Measurements from ENCODE around the gene PLCB2. TPM values are rescaled to one million over a fixed set of nuclear protein-coding genes. Genes with fewer than 3 reads are reported as not detected.

PLCB2 gene
- total and polyA plus RNA-seq, 5 experiments from 2014 or later = 14.5 to 166 (median 23.0) TPM

DNA sequence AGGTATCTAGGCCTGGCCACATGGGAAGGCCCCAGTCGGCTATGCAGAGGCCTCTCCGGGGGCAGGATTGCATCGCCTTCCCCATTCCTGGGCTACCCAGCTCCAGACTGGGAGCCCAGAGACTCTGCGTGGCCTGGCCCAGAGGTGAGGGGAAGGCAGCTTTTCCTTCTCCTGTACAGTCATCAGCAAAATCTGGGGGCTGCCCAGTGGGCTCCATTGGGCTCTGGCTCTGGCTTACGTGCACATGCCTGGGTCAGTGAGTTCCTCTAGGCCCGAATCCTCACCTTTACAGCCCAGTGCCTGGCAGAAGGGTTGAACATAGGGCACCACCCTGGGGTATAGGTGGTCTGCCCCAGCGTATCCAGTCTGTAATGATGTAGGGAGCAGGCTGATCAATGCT is 20.9 kb downstream of the PLCB2 start:
- H3K9me3 Mint-ChIP-seq = no peaks in the 10 kb centered on the region
- ATAC-seq (no peak), DNase-seq (no peak)
- no peak overlapping the region for H3K27ac Mint-ChIP-seq
- H3K4me1 Mint-ChIP-seq = peaks cover 0 to 5% (median 2%) of the 10 kb centered on the region in 4 donors
- no peaks in the 10 kb centered on the region for H3K27me3 Mint-ChIP-seq
- no peak overlapping the region for H3K4me3 Mint-ChIP-seq
- POLR2A ChIA-PET = interaction anchor here (1.0 kb wide), 1 partner anchor 21 kb away, joined by 3 read pairs; the partner anchor contains the start of gene PLCB2
- peaks cover 0 to 26% (median 0%) of the 10 kb centered on the region in 3 donors for H3K36me3 Mint-ChIP-seq

DNA sequence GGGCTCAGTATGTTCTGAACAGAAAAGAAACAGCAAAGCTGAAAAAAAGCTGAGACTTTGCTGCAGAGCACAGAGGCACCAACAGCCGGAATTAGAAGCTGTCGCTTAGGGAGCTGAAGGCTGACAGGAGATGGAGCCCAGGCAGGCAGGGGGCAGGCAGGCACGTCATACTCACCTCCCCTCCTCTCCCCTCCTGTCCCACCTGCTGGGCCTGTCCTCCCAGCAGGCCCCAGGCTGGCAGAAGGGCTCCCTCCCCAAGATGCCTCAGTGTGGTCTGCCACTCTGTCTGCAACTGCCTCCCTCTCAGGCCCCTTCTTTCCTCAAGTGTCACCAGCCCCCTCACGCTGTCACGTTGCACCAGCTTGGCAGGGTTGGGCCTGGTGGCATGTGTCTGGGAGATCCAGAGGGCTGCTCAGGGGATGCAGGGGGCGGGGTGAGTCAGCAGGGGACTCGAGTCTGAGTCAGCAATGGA is 21.6 kb downstream of the PLCB2 start:
- H3K4me1 Mint-ChIP-seq = peaks cover 0 to 5% (median 2%) of the 10 kb centered on the region in 4 donors
- peaks cover 0 to 26% (median 0%) of the 10 kb centered on the region in 3 donors for H3K36me3 Mint-ChIP-seq
- peaks cover 0 to 4% (median 0%) of the 10 kb centered on the region in 5 donors for H3K27me3 Mint-ChIP-seq
- no peak for DNase-seq
- H3K4me3 Mint-ChIP-seq = no peak overlapping the region
- ATAC-seq = no peak
- H3K27ac Mint-ChIP-seq = peak overlapping the region in 5 of 10 donors; percentile 28 to 74 (median 50)
- H3K9me3 Mint-ChIP-seq = no peaks in the 10 kb centered on the region
- POLR2A ChIA-PET = interaction anchor here (1.1 kb wide), 1 partner anchor 35 kb away, joined by 3 read pairs; no protein-coding TSS in a partner anchor

DNA sequence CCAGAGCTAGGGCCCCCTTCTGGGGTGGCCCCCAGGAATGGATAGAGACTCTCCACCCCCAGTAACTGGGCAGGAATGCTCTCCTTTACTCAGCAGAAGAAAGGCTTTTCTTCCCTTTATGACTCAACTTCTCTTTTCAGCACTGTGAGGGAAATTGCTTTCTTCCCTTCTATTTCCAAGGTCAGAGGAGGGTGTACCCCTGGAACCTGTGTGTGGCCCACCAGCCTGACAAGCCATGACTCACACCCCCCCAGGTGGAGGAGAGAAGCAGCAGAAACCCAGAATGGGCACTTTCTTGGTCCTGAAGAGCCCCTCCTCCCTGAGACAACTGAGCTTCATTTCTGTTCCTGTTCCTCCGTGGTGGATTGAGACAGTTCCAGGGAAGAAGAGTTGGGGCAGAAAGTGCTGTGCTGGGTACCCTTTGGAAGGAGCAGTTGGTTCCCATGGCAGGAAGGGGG is 22.2 kb downstream of the PLCB2 start:
- H3K9me3 Mint-ChIP-seq = no peaks in the 10 kb centered on the region
- peaks cover 0 to 9% (median under 1%) of the 10 kb centered on the region in 5 donors for H3K27me3 Mint-ChIP-seq
- peaks cover 0 to 8% (median 2%) of the 10 kb centered on the region in 4 donors for H3K4me1 Mint-ChIP-seq
- H3K27ac Mint-ChIP-seq = peak overlapping the region in 6 of 10 donors; percentile 28 to 74 (median 53)
- ATAC-seq = no peak
- peaks cover 0 to 26% (median 0%) of the 10 kb centered on the region in 3 donors for H3K36me3 Mint-ChIP-seq
- no peak overlapping the region for H3K4me3 Mint-ChIP-seq
- DNase-seq = no peak
- POLR2A ChIA-PET = interaction anchor here (1.1 kb wide), 1 partner anchor 35 kb away, joined by 3 read pairs; no protein-coding TSS in a partner anchor

DNA sequence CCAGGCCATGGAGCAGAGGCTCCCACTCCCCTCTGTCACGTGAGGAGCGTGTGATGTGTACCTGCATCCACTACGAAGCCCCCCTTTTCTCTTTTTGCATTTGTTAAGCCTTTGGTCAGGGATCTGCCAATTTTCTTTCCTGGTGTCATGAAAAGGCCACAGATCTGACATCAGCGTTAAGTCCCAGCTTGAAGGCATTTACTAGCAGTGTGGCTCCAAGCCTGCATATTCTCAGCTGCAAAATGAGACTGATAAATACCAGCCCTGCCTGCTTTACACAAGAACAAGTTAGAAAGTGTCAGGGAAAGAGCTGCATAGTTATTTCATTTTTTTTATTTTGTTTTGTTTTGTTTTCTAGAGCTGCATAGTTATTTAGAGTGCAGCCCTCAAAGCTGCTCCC is 22.6 kb downstream of the PLCB2 start:
- Mint-ChIP-seq H3K36me3 (peaks cover 0 to 21% (median 0%) of the 10 kb centered on the region in 3 donors), H3K4me3 (peak overlapping the region in 4 of 10 donors; percentile 22 to 34 (median 28)), H3K27ac (peak overlapping the region in 3 of 10 donors; percentile 24 to 74 (median 74)), H3K4me1 (peaks cover 0 to 11% (median 2%) of the 10 kb centered on the region in 4 donors), H3K9me3 (no peaks in the 10 kb centered on the region), H3K27me3 (peaks cover 2 to 13% (median 4%) of the 10 kb centered on the region in 5 donors)
- POLR2A ChIA-PET = interaction anchor here (1.1 to 3.8 kb wide), 2 partner anchors 23 to 35 kb away, joined by 3 to 38 read pairs; partner anchors contain the start of gene PLCB2
- no peak for DNase-seq
- ATAC-seq = no peak

DNA sequence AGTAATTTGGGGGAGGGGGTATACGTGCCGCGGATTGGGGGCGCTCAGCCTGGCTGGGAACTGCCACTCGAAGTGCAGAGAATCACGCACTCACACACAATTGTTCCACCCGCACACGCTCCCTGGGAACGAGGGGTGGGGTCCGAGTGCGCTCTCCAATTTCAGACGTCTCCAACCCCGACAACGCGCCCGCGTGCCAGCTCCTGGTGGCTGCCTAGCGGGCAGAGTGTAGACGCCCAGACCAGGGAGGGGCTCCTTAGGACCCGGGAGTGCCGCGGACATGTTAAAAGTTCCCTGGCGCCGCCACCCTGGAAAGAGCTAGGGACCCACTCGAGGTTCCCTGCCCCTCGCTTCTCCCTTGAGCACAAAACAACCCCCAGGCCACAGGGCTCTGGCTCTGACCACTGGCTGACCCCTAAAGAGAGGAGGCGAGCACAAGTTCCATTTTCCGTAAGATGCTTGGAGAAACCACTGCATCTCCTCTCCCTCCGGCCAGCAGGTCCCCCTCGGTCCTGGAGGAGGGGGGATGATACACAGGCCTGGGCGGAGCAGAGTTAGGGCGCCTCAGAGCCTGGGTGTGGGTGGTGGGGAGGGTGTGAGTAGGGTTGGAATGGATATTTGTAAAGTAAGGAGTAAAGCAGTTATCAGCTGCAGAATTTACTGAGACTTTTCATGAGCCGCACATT is 24.0 kb downstream of the PLCB2 start:
- Mint-ChIP-seq H3K27me3 (peaks cover 3 to 23% (median 8%) of the 10 kb centered on the region in 5 donors), H3K36me3 (peaks cover 0 to 11% (median 0%) of the 10 kb centered on the region in 3 donors), H3K27ac (peak overlapping the region in 1 of 10 donors; percentile 15), H3K9me3 (no peaks in the 10 kb centered on the region), H3K4me3 (peak overlapping the region in 7 of 10 donors; percentile 4 to 81 (median 47)), H3K4me1 (peaks cover 0 to 17% (median 6%) of the 10 kb centered on the region in 4 donors)
- no peak for DNase-seq
- no peak for ATAC-seq
- POLR2A ChIA-PET = interaction anchor here (1.3 to 3.8 kb wide), 2 partner anchors 24 to 54 kb away, joined by 3 to 38 read pairs; partner anchors contain the start of gene PLCB2

DNA sequence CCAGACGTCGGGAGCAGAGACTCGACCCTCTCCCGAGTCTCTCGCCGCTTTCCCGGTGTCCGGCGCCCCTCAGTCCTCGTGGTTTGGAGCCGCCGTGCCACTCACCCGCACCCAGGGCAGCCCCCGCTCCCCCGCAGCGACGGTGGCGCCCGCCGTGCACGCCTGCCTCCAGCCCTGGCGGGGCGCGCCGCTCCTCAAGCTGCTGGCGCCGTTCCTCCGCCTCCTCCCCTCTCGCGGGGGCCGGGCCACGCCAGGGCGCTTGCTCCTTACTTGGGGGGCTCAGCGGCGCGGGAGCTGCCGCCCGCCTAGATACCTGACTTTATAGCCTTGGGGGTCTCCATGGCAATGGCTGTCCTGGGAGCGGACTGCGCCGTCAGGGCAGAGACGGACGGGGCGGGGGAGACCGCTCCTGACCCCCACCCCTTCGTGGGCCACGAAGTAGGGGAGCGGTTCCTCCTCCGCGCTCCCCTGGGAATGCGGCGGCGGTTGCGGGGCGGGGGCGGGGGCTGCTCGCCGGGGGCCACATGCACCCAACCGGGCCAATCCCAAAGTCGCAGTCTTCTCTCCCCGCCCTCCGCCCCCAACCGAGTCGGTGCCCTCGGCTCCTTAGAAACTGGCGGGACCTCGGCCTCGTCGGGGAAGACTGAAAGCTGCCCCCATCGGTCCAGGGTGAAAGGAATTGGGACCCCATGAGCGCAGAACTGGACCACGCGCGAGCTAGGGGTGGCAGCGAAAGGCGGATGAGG is 24.7 kb downstream of the PLCB2 start, which contains the start of gene ANKRD63:
Gene ANKRD63, minus strand, starts transcription at position 196 of the 746 bp plus-strand sequence. CDS start 478 bp downstream, outside the sequence.
- ATAC-seq = peak; percentile 79 to 80
- POLR2A ChIA-PET = interaction anchor here (0.7 to 3.8 kb wide), 3 partner anchors 25 to 168 kb away, joined by 3 to 38 read pairs (median 3); partner anchors contain the start of gene PLCB2
- H3K4me3 Mint-ChIP-seq = peak within 1 kb of the TSS; percentile 59 to 82 (median 74)
- peak within 1 kb of the TSS in 3 of 10 donors; percentile 15 to 56 (median 27) for H3K27ac Mint-ChIP-seq
- peaks cover 0 to 21% (median 6%) of the 10 kb centered on the region in 4 donors for H3K4me1 Mint-ChIP-seq
- H3K36me3 Mint-ChIP-seq = peaks cover 0 to 8% (median 0%) of the 10 kb centered on the region in 3 donors
- peak in 8 of 10 donors; percentile 27 to 51 (median 46) for DNase-seq
- H3K9me3 Mint-ChIP-seq = no peaks in the 10 kb centered on the region
- H3K27me3 Mint-ChIP-seq = peaks cover 5 to 30% (median 14%) of the 10 kb centered on the region in 5 donors

DNA sequence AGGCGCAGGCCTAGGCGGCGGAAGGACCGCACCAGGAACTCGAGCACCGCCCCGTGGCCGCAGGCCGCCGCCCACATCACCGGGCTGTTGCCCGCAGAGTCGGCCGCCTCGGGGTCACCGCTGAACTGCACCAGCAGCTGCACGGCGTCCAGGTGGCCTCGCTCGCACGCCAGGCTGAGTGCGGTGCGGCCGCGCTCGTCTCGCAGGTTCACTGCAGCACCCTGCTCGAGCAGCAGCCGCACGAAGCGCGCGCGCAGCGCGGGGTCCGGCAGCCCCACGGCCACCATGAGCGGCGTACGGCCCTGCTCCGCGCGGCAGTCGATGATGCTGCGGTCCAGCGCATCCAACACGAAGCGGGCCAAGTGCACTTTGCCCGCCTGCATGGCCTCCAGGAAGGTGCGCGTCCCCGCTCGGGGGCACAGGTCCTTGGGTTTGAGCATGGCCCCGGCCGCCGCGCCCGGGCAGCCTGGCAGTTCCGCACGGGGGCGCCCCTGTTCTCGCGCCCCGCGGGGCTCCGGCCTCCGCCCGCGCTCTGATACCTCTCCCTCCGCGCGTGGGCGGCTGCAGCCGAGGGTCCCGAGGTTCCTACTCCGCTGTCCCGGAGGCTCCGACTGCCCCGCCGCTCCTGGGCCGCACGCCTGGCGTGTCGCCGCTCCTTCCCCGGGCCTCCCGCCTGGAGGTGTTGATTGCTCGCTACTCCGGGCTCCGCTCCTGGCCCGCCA is 25.4 kb downstream of the PLCB2 start:
- no peaks in the 10 kb centered on the region for H3K9me3 Mint-ChIP-seq
- POLR2A ChIA-PET = interaction anchor here (0.7 to 3.8 kb wide), 3 partner anchors 26 to 169 kb away, joined by 3 to 38 read pairs (median 3); partner anchors contain the start of gene PLCB2
- peak overlapping the region; percentile 59 to 82 (median 74) for H3K4me3 Mint-ChIP-seq
- peaks cover 5 to 37% (median 16%) of the 10 kb centered on the region in 5 donors for H3K27me3 Mint-ChIP-seq
- H3K27ac Mint-ChIP-seq = peak overlapping the region in 2 of 10 donors; percentile 27 to 56
- peaks cover 0 to 23% (median 7%) of the 10 kb centered on the region in 4 donors for H3K4me1 Mint-ChIP-seq
- peak; percentile 75 to 78 for ATAC-seq
- H3K36me3 Mint-ChIP-seq = peaks cover 0 to 1% (median 0%) of the 10 kb centered on the region in 3 donors
- DNase-seq = peak in 8 of 10 donors; percentile 14 to 58 (median 50)

DNA sequence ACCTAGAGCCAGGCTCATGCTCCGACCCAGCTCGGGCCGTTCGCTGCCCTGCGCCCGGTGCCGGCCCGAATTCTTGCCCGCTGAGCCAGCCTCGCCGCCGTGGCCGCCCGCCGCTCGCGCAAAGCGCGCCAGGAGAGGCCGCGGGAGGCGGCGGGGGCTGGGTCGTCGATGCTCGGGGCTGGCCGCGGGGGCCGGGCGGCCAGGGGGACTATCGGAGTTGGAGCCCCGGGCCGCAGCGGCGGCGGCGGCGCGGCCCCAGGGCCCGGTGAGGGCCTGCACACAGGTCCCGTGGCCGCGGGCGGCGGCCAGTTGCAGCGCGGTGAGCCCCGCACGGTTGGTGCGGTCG is 26.0 kb downstream of the PLCB2 start:
- Mint-ChIP-seq H3K4me3 (peak overlapping the region in 1 of 10 donors; percentile 53), H3K9me3 (no peaks in the 10 kb centered on the region), H3K27ac (no peak overlapping the region), H3K36me3 (no peaks in the 10 kb centered on the region), H3K4me1 (peaks cover 0 to 25% (median 7%) of the 10 kb centered on the region in 4 donors), H3K27me3 (peaks cover 5 to 43% (median 16%) of the 10 kb centered on the region in 5 donors)
- POLR2A ChIA-PET = interaction anchor here (3.8 kb wide), 1 partner anchor 26 kb away, joined by 38 read pairs; the partner anchor contains the start of gene PLCB2
- ATAC-seq (no peak), DNase-seq (no peak)

DNA sequence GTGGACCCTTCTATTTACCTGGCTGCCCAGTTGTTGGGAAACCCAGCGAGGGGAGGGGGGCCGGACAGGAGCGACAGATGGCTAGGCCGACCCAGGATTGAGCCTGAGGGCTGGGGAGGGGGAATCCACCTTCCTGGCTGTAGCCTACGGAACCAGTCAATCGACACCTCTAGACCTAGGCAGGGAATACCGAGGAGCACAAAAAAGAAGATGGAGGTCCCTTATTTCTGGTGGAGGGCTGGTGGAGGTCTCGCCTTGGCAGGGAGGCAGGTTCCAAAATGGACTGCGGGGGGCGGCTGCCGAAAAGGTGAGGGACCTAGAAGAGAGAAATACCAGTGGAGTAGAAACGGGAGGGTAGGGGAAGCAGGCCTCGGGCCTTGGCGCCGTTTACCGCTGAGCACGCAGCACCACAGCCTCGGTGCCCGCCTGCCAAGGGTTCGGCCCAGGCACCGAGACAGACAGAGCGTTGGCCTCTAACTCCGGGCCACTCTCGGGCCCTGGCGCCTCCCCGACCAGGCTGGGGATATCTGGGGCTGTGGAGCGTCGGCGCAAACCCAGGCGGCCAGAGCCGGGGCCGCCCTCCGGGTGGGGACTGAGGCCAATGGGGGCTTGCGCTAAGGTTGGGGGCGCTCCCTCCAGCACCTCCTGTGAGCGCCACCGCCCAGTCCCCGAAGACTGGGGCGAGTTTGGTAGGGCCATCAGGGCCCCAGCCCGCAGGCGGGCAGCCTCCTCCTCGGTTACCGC is 26.5 kb downstream of the PLCB2 start:
- ATAC-seq = no peak
- H3K4me3 Mint-ChIP-seq = peak overlapping the region in 9 of 10 donors; percentile 25 to 75 (median 53)
- no peaks in the 10 kb centered on the region for H3K9me3 Mint-ChIP-seq
- POLR2A ChIA-PET = interaction anchor here (0.9 to 3.8 kb wide), 3 partner anchors 27 to 53 kb away, joined by 3 to 45 read pairs (median 38); partner anchors contain the start of gene PLCB2
- no peaks in the 10 kb centered on the region for H3K36me3 Mint-ChIP-seq
- peaks cover 5 to 48% (median 16%) of the 10 kb centered on the region in 5 donors for H3K27me3 Mint-ChIP-seq
- H3K4me1 Mint-ChIP-seq = peaks cover 0 to 25% (median 8%) of the 10 kb centered on the region in 4 donors
- H3K27ac Mint-ChIP-seq = no peak overlapping the region
- no peak for DNase-seq

DNA sequence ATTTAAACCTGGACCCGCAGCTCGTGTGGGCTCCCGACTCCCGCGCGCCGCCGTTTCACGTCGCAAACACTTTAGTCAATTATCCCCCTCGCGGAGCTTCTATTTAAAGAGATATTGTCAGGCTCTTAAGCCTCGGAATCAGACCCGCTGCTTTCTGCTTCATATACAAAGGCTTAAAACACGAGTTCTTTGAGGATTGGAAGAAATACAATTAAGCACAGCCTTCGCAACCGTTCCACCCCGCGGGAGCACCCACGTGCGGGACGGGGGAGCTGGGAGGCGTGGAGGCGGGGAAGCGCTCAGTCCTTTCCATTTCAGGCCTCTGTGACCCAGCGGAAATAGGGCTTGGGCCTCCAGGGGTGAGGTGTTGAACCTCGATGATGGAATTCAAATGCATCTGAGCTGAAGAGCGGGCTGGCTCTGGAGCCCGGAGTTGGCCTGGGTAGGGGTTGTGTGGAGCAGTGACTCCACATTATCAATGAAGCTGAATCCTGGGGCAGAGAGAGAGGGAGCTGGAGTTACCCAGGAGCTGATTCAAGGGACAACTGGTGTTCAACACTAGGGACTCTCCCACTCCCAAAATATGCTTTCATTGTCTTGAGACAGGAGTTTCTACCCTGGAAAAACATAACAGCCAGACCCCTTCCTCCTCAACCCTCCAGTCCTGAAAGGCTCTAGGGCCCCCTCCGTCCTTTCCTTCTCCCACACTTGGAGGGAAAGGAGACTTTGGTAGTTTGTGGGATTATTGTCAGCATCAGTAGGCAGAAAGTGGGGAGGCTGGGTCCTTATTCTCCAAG is 27.3 kb downstream of the PLCB2 start:
- DNase-seq (no peak), ATAC-seq (no peak)
- Mint-ChIP-seq H3K27me3 (peaks cover 5 to 50% (median 16%) of the 10 kb centered on the region in 5 donors), H3K4me3 (peak overlapping the region in 8 of 10 donors; percentile 22 to 73 (median 54)), H3K27ac (no peak overlapping the region), H3K9me3 (no peaks in the 10 kb centered on the region), H3K36me3 (no peaks in the 10 kb centered on the region), H3K4me1 (peaks cover 0 to 25% (median 8%) of the 10 kb centered on the region in 4 donors)
- POLR2A ChIA-PET = interaction anchor here (0.9 to 2.5 kb wide), 4 partner anchors 29 to 57 kb away, joined by 3 to 45 read pairs (median 4); partner anchors contain the start of gene PLCB2

Measured in naive thymus-derived CD8-positive, alpha-beta T cell (primary cell).